Cardiac fibroblast (primary cell): Measurements from ENCODE around the gene BCHE.

Experiments
- DNase-seq, 2 donors: peaks; one replicate each; pipeline versions ENCODE4 v3.0.0 to v3.0.0-alpha.2; 2010; ENCODE audit warnings: low read depth in 2 of 2
- H3K4me3 ChIP-seq, 2 donors: replicated peaks in 1 of 2; 1 replicate in 1 of 2; 2 replicates in 1 of 2; pipeline ENCODE4 v1.5.1; 2011; ENCODE audit warnings: low read depth in 2 of 2, low read length in 2 of 2, mild to moderate bottlenecking in 2 of 2, moderate library complexity in 1 of 2
- TF ChIP-seq, protein P1 (sequence below): IDR thresholded peaks from one replicate; pipeline ENCODE4 v1.5.1; 2011; ENCODE audit warnings: low read depth, mild to moderate bottlenecking, low read length, inconsistent platforms

The BCHE gene

DNA sequence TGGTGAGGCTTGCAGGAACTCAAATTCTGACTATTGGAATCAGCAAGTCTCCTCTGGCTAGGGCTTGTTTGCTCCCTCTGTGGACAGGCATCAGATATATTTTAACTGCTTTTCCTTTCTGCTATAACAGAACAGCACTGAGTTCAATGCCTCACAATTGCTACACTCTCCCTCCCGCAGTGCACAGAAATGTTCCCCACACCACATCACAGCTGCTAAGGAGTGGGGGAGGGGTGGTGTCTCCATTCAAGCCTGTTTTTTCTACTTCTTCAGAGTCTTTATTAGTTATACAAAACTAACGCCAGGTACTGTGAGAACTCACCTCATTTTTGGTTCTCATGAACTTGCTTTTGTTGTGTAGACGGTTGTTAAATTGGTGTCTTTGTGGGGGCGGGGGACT lies 68.5 kb downstream of the BCHE start:
- H3K4me3 ChIP-seq, result no peak overlapping the region
- TF ChIP-seq, protein P1, sequence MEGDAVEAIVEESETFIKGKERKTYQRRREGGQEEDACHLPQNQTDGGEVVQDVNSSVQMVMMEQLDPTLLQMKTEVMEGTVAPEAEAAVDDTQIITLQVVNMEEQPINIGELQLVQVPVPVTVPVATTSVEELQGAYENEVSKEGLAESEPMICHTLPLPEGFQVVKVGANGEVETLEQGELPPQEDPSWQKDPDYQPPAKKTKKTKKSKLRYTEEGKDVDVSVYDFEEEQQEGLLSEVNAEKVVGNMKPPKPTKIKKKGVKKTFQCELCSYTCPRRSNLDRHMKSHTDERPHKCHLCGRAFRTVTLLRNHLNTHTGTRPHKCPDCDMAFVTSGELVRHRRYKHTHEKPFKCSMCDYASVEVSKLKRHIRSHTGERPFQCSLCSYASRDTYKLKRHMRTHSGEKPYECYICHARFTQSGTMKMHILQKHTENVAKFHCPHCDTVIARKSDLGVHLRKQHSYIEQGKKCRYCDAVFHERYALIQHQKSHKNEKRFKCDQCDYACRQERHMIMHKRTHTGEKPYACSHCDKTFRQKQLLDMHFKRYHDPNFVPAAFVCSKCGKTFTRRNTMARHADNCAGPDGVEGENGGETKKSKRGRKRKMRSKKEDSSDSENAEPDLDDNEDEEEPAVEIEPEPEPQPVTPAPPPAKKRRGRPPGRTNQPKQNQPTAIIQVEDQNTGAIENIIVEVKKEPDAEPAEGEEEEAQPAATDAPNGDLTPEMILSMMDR, result no peak
- DNase-seq, result no peak

DNA sequence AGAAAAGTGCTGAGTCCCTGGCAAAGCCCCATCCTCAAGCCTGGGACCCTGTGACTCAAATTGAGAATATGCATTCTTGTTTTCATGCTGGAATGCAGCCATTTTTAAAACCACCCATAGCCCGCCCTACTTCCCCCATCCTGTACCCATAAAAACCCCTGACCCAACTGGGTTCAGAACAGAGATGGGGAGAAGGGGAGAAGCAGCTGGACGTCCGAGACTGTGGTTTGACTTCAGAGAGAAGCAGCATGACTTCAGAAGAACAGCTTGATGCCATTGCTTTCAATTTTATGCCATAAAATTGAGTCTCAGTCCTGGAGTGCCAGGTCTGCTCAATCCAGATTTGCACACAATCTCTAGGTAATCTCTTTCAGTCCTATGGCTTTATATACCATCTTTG lies 78.2 kb downstream of the BCHE start:
- no peak overlapping the region for H3K4me3 ChIP-seq
- no peak for DNase-seq
- TF ChIP-seq, protein P1, result no peak

DNA sequence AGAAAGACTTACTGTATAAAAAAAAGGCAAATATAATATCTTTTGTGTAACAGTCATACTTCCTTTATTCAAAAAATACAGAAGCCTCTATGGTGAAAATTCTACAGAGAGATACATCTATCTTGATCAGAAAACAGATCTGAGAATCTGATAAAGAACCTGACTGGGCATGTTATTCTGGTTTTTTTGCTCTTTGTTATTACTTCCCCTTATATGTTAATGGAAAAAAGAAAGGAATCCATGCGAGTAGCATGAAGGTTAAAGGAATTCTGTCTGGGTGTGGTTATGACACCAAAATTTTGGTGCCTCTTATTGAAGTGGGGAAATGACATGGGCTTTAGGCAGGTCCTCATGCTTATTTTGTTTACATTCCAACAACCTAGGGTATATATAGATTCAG lies 81.7 kb downstream of the BCHE start:
- no peak for DNase-seq
- TF ChIP-seq, protein P1, result no peak
- no peak overlapping the region for H3K4me3 ChIP-seq

DNA sequence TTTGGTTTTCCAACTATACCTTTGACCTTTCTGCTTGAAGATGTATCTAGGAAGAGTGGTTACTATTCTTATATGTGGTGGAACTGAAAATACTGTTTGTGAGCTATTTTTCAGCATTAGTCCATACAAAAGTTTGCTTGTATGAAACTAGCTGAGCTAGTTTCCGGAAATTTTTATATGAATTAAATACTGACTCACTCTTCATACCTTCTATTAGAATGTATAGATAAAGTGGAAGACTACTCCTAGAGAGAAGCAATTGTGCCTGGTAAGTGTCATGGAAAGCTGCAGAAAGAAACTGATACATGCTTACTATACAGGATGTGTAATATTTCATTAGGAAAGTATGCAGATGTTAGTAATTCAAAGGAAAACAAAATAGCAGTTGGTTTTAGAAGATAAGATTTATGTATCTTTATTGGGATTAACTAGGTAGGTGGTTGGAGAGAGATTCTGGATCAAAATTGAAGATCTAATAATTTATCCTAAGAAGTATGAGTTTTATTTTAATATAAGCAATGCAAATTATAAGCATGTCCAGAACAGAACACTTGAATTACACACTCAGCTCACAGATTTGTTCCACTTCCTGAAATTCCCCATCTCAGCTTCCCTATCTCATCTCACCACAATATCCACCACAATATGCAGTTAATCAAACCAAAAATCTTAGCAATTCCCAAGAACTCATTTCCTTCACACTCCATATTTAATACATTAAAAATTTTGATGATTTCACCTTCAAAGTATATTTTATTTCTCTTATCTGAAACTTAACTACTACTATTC lies 82.8 kb downstream of the BCHE start:
- DNase-seq, result no peak
- no peak overlapping the region for H3K4me3 ChIP-seq
- TF ChIP-seq, protein P1, result no peak

DNA sequence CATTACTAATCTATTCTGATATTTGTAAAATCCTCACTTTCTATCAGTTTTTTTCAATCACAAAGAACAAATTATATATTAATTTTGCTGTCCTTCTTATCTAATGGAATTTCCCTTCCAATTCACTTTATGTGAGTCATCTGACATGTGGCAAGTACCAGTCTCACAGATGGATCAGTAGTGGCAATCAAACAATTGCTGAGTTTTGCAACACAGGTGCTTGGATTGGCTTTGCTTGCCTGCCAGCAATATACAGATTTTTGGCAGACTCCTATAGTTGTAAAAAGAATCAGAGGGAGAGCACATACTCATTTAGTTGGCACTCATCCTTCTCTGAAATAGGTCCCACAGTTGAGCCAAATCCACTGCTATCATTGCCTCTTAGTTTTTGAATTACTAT lies 83.7 kb downstream of the BCHE start:
- TF ChIP-seq, protein P1, result no peak
- no peak overlapping the region for H3K4me3 ChIP-seq
- peak; percentile 15 to 62 for DNase-seq

DNA sequence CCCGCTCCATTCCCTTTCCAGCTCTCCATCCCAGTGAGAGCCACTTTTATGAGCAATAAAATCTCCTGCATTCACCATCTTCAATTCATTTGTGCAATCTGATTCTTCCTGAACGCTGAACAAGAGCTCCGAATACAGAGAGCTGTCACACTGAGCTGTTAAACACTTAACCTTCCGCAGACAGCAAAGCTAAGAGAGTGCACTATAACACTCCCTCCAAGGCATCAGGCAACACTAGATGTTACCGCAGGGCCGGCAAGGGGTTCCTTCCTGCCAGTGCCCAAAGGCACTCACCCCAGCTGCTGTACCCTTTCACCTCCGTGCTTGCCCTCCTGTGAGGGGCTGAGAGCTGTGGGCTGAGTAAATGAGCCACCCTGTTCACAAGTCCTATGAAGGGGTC lies 85.6 kb downstream of the BCHE start:
- no peak overlapping the region for H3K4me3 ChIP-seq
- TF ChIP-seq, protein P1, result no peak
- no peak for DNase-seq

DNA sequence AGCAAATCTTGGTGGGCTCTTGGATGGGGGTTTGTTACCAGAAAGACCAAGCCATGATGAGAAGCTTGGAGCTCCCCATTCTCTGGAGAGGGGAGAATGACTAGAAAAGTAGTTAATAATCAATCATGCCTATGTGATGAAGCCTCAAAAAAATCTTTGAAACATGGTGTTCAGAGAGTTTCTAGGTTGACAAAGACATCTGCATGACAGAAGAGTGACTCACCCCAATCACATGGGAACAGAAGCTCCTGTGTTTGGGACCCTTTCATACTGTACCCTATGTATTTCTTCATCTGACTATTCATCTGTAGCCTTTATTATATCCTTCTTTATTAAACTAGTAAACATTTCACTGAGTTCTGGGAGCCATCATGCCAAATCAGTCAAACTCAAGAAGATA lies 87.4 kb downstream of the BCHE start:
- no peak overlapping the region for H3K4me3 ChIP-seq
- DNase-seq, result peak in 1 of 2 donors; percentile 4
- TF ChIP-seq, protein P1, result no peak
